ENCODE results near the gene ANKS1B. TPM values are rescaled to one million over a fixed set of nuclear protein-coding genes. Genes with fewer than 3 reads are reported as not detected.

ANKS1B gene
- total RNA-seq, 2 donors from 2014 or later: 45.5 to 65.9 TPM

- ATAC-seq (ENCODE audit: insufficient number of reproducible peaks, low FRiP score, low read depth): no peak
- DNase-seq (ENCODE audit: low spot score): no peak
- Histone ChIP-seq H3K4me1 (ENCODE audit: control insufficient read depth in 1 of 2, low read depth in 2 of 2) (no peaks in the 10 kb centered on the region), H3K4me3 (no peak overlapping the region), H3K27me3 (replicated peaks; ENCODE audit: insufficient read depth) (no peaks in the 10 kb centered on the region), H3K27ac (no peak overlapping the region), H3K36me3 (no peaks in the 10 kb centered on the region), H3K9me3 (no peaks in the 10 kb centered on the region)
- TF ChIP-seq, protein P1, sequence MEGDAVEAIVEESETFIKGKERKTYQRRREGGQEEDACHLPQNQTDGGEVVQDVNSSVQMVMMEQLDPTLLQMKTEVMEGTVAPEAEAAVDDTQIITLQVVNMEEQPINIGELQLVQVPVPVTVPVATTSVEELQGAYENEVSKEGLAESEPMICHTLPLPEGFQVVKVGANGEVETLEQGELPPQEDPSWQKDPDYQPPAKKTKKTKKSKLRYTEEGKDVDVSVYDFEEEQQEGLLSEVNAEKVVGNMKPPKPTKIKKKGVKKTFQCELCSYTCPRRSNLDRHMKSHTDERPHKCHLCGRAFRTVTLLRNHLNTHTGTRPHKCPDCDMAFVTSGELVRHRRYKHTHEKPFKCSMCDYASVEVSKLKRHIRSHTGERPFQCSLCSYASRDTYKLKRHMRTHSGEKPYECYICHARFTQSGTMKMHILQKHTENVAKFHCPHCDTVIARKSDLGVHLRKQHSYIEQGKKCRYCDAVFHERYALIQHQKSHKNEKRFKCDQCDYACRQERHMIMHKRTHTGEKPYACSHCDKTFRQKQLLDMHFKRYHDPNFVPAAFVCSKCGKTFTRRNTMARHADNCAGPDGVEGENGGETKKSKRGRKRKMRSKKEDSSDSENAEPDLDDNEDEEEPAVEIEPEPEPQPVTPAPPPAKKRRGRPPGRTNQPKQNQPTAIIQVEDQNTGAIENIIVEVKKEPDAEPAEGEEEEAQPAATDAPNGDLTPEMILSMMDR (IDR thresholded peaks at IDR 0.05): no peak
Observed at GRCh38 chr12:99111600-99111999, 873.1 kb downstream of the ANKS1B start.

- no peaks in the 10 kb centered on the region for H3K4me1 ChIP-seq (ENCODE audit: control insufficient read depth in 1 of 2, low read depth in 2 of 2)
- ATAC-seq (ENCODE audit: insufficient number of reproducible peaks, low FRiP score, low read depth) (no peak), DNase-seq (ENCODE audit: low spot score) (no peak)
- TF ChIP-seq, protein P1 (IDR thresholded peaks at IDR 0.05): no peak
- H3K27me3 ChIP-seq (replicated peaks; ENCODE audit: insufficient read depth): no peaks in the 10 kb centered on the region
- no peak overlapping the region for H3K27ac ChIP-seq
- no peak overlapping the region for H3K4me3 ChIP-seq
- no peaks in the 10 kb centered on the region for H3K36me3 ChIP-seq
- no peaks in the 10 kb centered on the region for H3K9me3 ChIP-seq
Observed at GRCh38 chr12:99110868-99111267, 873.9 kb downstream of the ANKS1B start.

- no peaks in the 10 kb centered on the region for H3K9me3 ChIP-seq
- ATAC-seq (ENCODE audit: insufficient number of reproducible peaks, low FRiP score, low read depth): no peak
Observed at GRCh38 chr12:99110212-99110611, 874.5 kb downstream of the ANKS1B start.

DNA sequence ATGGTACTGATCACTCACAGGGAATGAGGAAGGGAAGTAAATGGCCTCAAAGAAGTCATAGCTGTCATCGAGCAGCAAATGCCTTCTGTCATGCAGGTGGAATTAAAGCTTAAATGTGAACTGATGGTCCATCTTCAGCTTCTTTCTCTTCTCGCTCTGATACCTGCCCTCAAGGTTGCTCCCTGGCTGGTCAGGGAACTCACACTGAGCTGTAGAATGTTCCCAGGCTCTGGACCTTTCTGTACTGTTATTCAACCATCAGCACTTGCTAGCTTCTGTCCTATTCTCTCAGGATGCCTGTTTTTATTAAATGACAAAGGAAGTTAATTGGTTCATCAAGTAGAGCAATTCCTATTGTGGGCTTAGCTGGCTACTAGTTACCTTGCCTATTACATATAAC, 875.8 kb downstream of the ANKS1B start:
- DNase-seq (ENCODE audit: low spot score) (no peak), ATAC-seq (ENCODE audit: insufficient number of reproducible peaks, low FRiP score, low read depth) (no peak)
- H3K36me3 ChIP-seq: no peaks in the 10 kb centered on the region
- no peak overlapping the region for H3K4me3 ChIP-seq
- H3K27me3 ChIP-seq (replicated peaks; ENCODE audit: insufficient read depth): no peaks in the 10 kb centered on the region
- H3K27ac ChIP-seq: no peak overlapping the region
- TF ChIP-seq, protein P1 (IDR thresholded peaks at IDR 0.05): no peak
- no peaks in the 10 kb centered on the region for H3K9me3 ChIP-seq
- H3K4me1 ChIP-seq (ENCODE audit: control insufficient read depth in 1 of 2, low read depth in 2 of 2): no peaks in the 10 kb centered on the region

More at GRCh38 chr12:99110212-99110611, 874.5 kb downstream of the ANKS1B start:
- Histone ChIP-seq H3K4me3 (no peak overlapping the region), H3K27me3 (replicated peaks; ENCODE audit: insufficient read depth) (no peaks in the 10 kb centered on the region), H3K27ac (no peak overlapping the region), H3K36me3 (no peaks in the 10 kb centered on the region), H3K4me1 (ENCODE audit: control insufficient read depth in 1 of 2, low read depth in 2 of 2) (no peaks in the 10 kb centered on the region)
- TF ChIP-seq, protein P1 (IDR thresholded peaks at IDR 0.05): no peak
- DNase-seq (ENCODE audit: low spot score): no peak

DNA sequence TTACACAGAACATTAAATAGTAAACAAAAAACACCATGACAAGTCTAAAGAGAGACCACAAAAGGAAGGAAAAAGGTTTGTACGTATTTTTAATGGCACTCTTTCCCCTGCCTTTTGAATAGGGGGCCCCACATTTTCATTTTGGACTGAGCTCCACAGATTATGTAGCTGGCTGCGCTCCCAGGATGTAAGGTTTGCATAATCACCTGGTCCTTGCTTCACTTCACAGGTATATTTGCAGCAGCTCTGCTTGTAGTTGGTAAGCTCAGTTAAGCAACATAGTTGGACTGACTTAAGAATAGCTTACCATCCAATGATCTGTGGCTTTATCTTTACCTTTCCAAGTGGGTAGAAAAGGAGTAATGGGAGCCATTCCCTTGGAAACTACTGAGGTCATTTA, 885.0 kb downstream of the ANKS1B start:
- Histone ChIP-seq H3K4me1 (ENCODE audit: control insufficient read depth in 1 of 2, low read depth in 2 of 2) (peaks cover 0 to 3% of the 10 kb centered on the region in 2 donors), H3K27ac (no peak overlapping the region), H3K4me3 (no peak overlapping the region), H3K9me3 (no peaks in the 10 kb centered on the region), H3K27me3 (replicated peaks; ENCODE audit: insufficient read depth) (no peaks in the 10 kb centered on the region), H3K36me3 (no peaks in the 10 kb centered on the region)
- ATAC-seq (ENCODE audit: insufficient number of reproducible peaks, low FRiP score, low read depth) (no peak), DNase-seq (ENCODE audit: low spot score) (no peak)
- TF ChIP-seq, protein P1 (IDR thresholded peaks at IDR 0.05): no peak
